CD4-positive, CD25-positive, alpha-beta regulatory T cell (primary cell): ENCODE measurements around the gene XYLT1. TPM values are rescaled to one million over a fixed set of nuclear protein-coding genes. Genes with fewer than 3 reads are reported as not detected.
"Not testable (repeated sequence)": the region's sequence is repeated elsewhere in the genome, so short reads cannot be mapped to it uniquely, and the experiment has no call there.

Experiments
- ATAC-seq, 2 donors: fragments of 150-1000 bp; cut with Tn5 transposase; one replicate each; pipeline ENCODE4 v1.10.0; 2021; ENCODE audit warnings: low read depth in 2 of 2, moderate number of reproducible peaks in 2 of 2, moderate library complexity in 1 of 2
- DNase-seq, 3 donors: peaks; one replicate each; pipeline versions ENCODE4 v3.0.0 to v3.0.0-alpha.2; 2012 to 2022; ENCODE audit warnings: mixed read lengths in 1 of 3
- H3K27ac ChIP-seq: one replicate; pipeline ENCODE4 v1.7.0; 2013; ENCODE audit warnings: mild to moderate bottlenecking, low read length; ENCODE audit not compliant: insufficient read depth, poor library complexity, severe bottlenecking
- H3K27me3 ChIP-seq: one replicate; pipeline ENCODE4 v1.7.0; 2013; ENCODE audit warnings: low read length; ENCODE audit not compliant: control insufficient read depth, insufficient read depth
- H3K36me3 ChIP-seq: one replicate; pipeline ENCODE4 v1.7.0; 2013; ENCODE audit warnings: mild to moderate bottlenecking, low read length, moderate library complexity; ENCODE audit not compliant: control insufficient read depth, insufficient read depth
- H3K4me1 ChIP-seq: 2 replicates; pipeline ENCODE4 v1.7.0; 2013; ENCODE audit warnings: mild to moderate bottlenecking, low read length; ENCODE audit not compliant: insufficient read depth, control insufficient read depth, poor library complexity, severe bottlenecking
- H3K4me3 ChIP-seq: one replicate; pipeline ENCODE4 v1.7.0; 2013; ENCODE audit warnings: low read depth, mild to moderate bottlenecking, low read length, moderate library complexity
- H3K9me3 ChIP-seq, 2 experiments: 1 replicate in 1 of 2; 2 replicates in 1 of 2; pipeline ENCODE4 v1.7.0; 2013; ENCODE audit warnings: low read length in 2 of 2, mild to moderate bottlenecking in 1 of 2, moderate library complexity in 1 of 2; ENCODE audit not compliant: control insufficient read depth in 2 of 2
- H3K27ac Mint-ChIP-seq, 3 donors: one replicate each; pipeline ENCODE4 v1.8.0; 2020 to 2022; ENCODE audit warnings: mild to moderate bottlenecking in 3 of 3, mixed read lengths in 3 of 3, moderate library complexity in 2 of 3
- H3K27me3 Mint-ChIP-seq: one replicate; pipeline ENCODE4 v1.8.0; 2022; ENCODE audit warnings: mild to moderate bottlenecking, mixed read lengths
- H3K36me3 Mint-ChIP-seq: one replicate; pipeline ENCODE4 v1.8.0; 2020; ENCODE audit warnings: mixed read lengths
- H3K4me1 Mint-ChIP-seq, 4 donors: one replicate each; pipeline ENCODE4 v1.8.0; 2020 to 2022; ENCODE audit warnings: mixed read lengths in 4 of 4, mild to moderate bottlenecking in 1 of 4
- H3K4me3 Mint-ChIP-seq, 4 donors: one replicate each; pipeline ENCODE4 v1.8.0; 2020 to 2022; ENCODE audit warnings: mild to moderate bottlenecking in 4 of 4, mixed read lengths in 4 of 4, moderate library complexity in 3 of 4
- H3K9me3 Mint-ChIP-seq, 7 donors: one replicate each; pipeline ENCODE4 v1.8.0; 2020 to 2022; ENCODE audit warnings: mixed read lengths in 7 of 7, mild to moderate bottlenecking in 3 of 7, moderate library complexity in 2 of 7
- polyA plus RNA-seq, 4 donors: library from polyadenylated mRNA; unstranded; fragments of 300-500 nt; fragmentation: Illumina TruSeq; gene quantifications; one replicate each; pipeline ENCODE4 v1.2.3, GENCODE V29; 2021
- total RNA-seq: library from RNA; stranded (reverse); gene quantifications from one replicate; pipeline ENCODE4 v1.2.3, GENCODE V29; 2022

Gene XYLT1
- total and polyA plus RNA-seq, 5 donors from 2014 or later = 0.68 to 26.3 (median 3.1) TPM

GRCh38 chr16:17511340-17511739, 40.6 kb upstream of the XYLT1 start:
- no peak overlapping the region for H3K4me3 Mint-ChIP-seq
- no peaks in the 10 kb centered on the region for H3K36me3 Mint-ChIP-seq
- no peaks in the 10 kb centered on the region for H3K27me3 Mint-ChIP-seq
- DNase-seq = no peak
- no peak overlapping the region for H3K27ac Mint-ChIP-seq
- H3K4me1 ChIP-seq = no peaks in the 10 kb centered on the region
- H3K9me3 Mint-ChIP-seq = peaks cover 0 to 10% (median 2%) of the 10 kb centered on the region in 7 donors
- no peaks in the 10 kb centered on the region for H3K9me3 ChIP-seq
- no peaks in the 10 kb centered on the region for H3K36me3 ChIP-seq
- H3K27me3 ChIP-seq = no peaks in the 10 kb centered on the region
- H3K27ac ChIP-seq = no peak overlapping the region
- no peak overlapping the region for H3K4me3 ChIP-seq
- peaks cover 0 to 2% (median 0%) of the 10 kb centered on the region in 4 donors for H3K4me1 Mint-ChIP-seq
- ATAC-seq = no peak

- Mint-ChIP-seq H3K4me1 (peaks cover 0 to 2% (median 0%) of the 10 kb centered on the region in 4 donors), H3K27ac (no peak overlapping the region), H3K9me3 (peaks cover 0 to 10% (median 2%) of the 10 kb centered on the region in 7 donors), H3K27me3 (no peaks in the 10 kb centered on the region), H3K36me3 (no peaks in the 10 kb centered on the region), H3K4me3 (no peak overlapping the region)
- Histone ChIP-seq H3K36me3 (no peaks in the 10 kb centered on the region), H3K4me1 (no peaks in the 10 kb centered on the region), H3K4me3 (no peak overlapping the region), H3K27me3 (no peaks in the 10 kb centered on the region), H3K27ac (no peak overlapping the region), H3K9me3 (no peaks in the 10 kb centered on the region)
- no peak for ATAC-seq
- no peak for DNase-seq
These were observed 39.8 kb upstream of the XYLT1 start for GRCh38 chr16:17510567-17510966.

- peaks cover 3% of the 10 kb centered on the region for H3K27me3 Mint-ChIP-seq
- peaks cover 0 to under 1% (median 0%) of the 10 kb centered on the region in 4 donors for H3K4me1 Mint-ChIP-seq
- H3K9me3 Mint-ChIP-seq = peaks cover 0 to 10% (median 2%) of the 10 kb centered on the region in 7 donors
- no peaks in the 10 kb centered on the region for H3K36me3 Mint-ChIP-seq
- no peak overlapping the region for H3K4me3 ChIP-seq
- H3K27ac Mint-ChIP-seq = no peak overlapping the region
- H3K4me1 ChIP-seq = no peaks in the 10 kb centered on the region
- ATAC-seq (no peak), DNase-seq (no peak)
- H3K27me3 ChIP-seq = no peaks in the 10 kb centered on the region
- H3K9me3 ChIP-seq = no peaks in the 10 kb centered on the region
- no peak overlapping the region for H3K27ac ChIP-seq
- no peak overlapping the region for H3K4me3 Mint-ChIP-seq
- H3K36me3 ChIP-seq = no peaks in the 10 kb centered on the region
These were observed 38.4 kb upstream of the XYLT1 start for GRCh38 chr16:17509194-17509593.

DNA sequence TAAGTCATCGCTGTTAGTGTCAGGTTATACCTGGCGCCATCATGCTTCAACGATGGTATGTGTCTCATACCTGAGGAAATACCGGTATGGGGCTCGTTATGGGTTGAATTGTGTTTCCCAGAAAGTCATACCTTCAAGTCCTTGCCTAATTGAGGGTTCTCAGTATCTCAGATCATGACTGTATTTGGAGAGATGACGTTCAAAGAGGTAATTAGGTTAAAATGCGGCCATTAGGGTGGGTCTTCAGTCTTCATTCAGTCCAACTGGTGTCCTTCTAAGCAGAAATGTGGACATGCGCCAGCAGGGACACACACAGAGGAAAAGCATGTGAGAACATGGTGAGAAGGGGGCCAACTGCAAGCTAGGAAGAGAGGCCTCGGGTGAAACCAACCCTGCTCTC, 37.5 kb upstream of the XYLT1 start:
- Mint-ChIP-seq H3K27ac (no peak overlapping the region), H3K4me3 (no peak overlapping the region)

GRCh38 chr16:17507516-17507915, 36.8 kb upstream of the XYLT1 start:
- H3K36me3 Mint-ChIP-seq, ATAC-seq: not testable (repeated sequence)

More for the DNA sequence above, 37.5 kb upstream of the XYLT1 start:
- no peak overlapping the region for H3K27ac ChIP-seq
- H3K9me3 ChIP-seq = no peaks in the 10 kb centered on the region
- DNase-seq (no peak), ATAC-seq (no peak)
- no peaks in the 10 kb centered on the region for H3K27me3 ChIP-seq
- H3K4me3 ChIP-seq = no peak overlapping the region
- no peaks in the 10 kb centered on the region for H3K4me1 ChIP-seq
- no peaks in the 10 kb centered on the region for H3K36me3 ChIP-seq
- Mint-ChIP-seq H3K36me3 (no peaks in the 10 kb centered on the region), H3K27me3 (peaks cover 10% of the 10 kb centered on the region), H3K9me3 (peaks cover 0 to 10% (median 2%) of the 10 kb centered on the region in 7 donors), H3K4me1 (no peaks in the 10 kb centered on the region)

DNA sequence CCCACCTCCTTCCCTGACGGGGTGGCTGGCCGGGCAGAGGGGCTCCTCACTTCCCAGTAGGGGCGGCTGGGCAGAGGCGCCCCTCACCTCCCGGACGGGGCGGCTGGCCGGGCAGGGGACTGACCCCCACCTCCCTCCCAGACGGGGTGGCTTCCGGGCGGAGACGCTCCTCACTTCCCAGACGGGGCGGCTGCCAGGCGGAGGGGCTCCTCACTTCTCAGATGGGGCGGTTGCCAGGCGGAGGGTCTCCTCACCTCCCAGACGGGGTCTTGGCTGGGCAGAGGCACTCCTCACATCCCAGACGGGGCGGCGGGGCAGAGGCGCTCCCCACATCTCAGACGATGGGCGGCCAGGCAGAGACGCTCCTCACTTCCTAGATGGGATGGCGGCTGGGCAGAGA, 35.1 kb upstream of the XYLT1 start:
- not testable (repeated sequence) for H3K27ac ChIP-seq, H3K9me3 ChIP-seq, ATAC-seq, H3K36me3 ChIP-seq, H3K27me3 ChIP-seq, H3K4me3 ChIP-seq, H3K4me3 Mint-ChIP-seq, H3K27ac Mint-ChIP-seq, H3K36me3 Mint-ChIP-seq, DNase-seq, H3K4me1 ChIP-seq, H3K4me1 Mint-ChIP-seq, H3K9me3 Mint-ChIP-seq
- peaks cover 10% of the 10 kb centered on the region for H3K27me3 Mint-ChIP-seq

More at GRCh38 chr16:17507516-17507915, 36.8 kb upstream of the XYLT1 start:
- not testable (repeated sequence) for H3K4me3 ChIP-seq, H3K9me3 ChIP-seq, H3K27ac ChIP-seq, H3K4me3 Mint-ChIP-seq, H3K36me3 ChIP-seq, H3K4me1 Mint-ChIP-seq, H3K27me3 ChIP-seq, H3K9me3 Mint-ChIP-seq, H3K27ac Mint-ChIP-seq, DNase-seq, H3K4me1 ChIP-seq
- H3K27me3 Mint-ChIP-seq = peaks cover 10% of the 10 kb centered on the region

DNA sequence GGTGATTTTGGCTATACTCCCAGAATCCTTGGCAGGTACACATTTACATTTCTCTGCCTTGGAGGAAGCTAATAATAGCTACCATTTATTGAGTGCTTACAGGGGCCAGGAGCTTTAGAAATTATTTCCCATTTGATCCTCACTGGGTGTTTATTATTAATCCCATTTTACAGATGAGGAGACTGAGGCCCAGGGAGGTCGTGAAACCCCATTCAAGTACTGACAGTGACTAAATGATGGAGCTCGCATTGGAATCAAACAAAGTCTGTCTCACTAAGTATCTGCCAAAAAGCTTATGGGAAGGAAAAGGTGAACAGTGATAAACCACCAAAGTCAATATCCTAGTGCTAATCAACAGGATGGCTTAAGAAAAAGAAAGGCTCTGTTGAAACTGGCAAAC, 33.3 kb upstream of the XYLT1 start:
- Mint-ChIP-seq H3K9me3 (peaks cover 0 to 8% (median 2%) of the 10 kb centered on the region in 7 donors), H3K36me3 (no peaks in the 10 kb centered on the region), H3K4me3 (no peak overlapping the region), H3K4me1 (no peaks in the 10 kb centered on the region), H3K27me3 (peaks cover 10% of the 10 kb centered on the region), H3K27ac (no peak overlapping the region)
- H3K27ac ChIP-seq = no peak overlapping the region
- ATAC-seq (no peak), DNase-seq (no peak)
- no peaks in the 10 kb centered on the region for H3K4me1 ChIP-seq
- H3K36me3 ChIP-seq = no peaks in the 10 kb centered on the region
- H3K27me3 ChIP-seq = no peaks in the 10 kb centered on the region
- H3K9me3 ChIP-seq = no peaks in the 10 kb centered on the region
- H3K4me3 ChIP-seq = no peak overlapping the region

- H3K27me3 ChIP-seq = no peaks in the 10 kb centered on the region
- Mint-ChIP-seq H3K27me3 (peaks cover 10% of the 10 kb centered on the region), H3K27ac (peak overlapping the region in 1 of 3 donors; percentile 27), H3K36me3 (no peaks in the 10 kb centered on the region), H3K4me1 (no peaks in the 10 kb centered on the region), H3K4me3 (no peak overlapping the region), H3K9me3 (peaks cover 0 to 3% (median 1%) of the 10 kb centered on the region in 7 donors)
- no peak overlapping the region for H3K4me3 ChIP-seq
- no peak for DNase-seq
- no peaks in the 10 kb centered on the region for H3K36me3 ChIP-seq
- H3K9me3 ChIP-seq = no peaks in the 10 kb centered on the region
- no peaks in the 10 kb centered on the region for H3K4me1 ChIP-seq
- ATAC-seq = no peak
- H3K27ac ChIP-seq = no peak overlapping the region
These were observed 32.6 kb upstream of the XYLT1 start for GRCh38 chr16:17503331-17503730.
